H1 (cell line): ENCODE results near the gene TRPC4.

Source experiments
- HDAC6 ChIP-seq: IDR thresholded peaks from one replicate; pipeline ENCODE4 v1.7.1; 2012; ENCODE audit warnings: low read depth, mild to moderate bottlenecking, inconsistent platforms, low read length, moderate library complexity
- POLR2AphosphoS5 ChIP-seq: IDR thresholded peaks from 2 replicates; pipeline ENCODE4 v1.6.1; 2011; ENCODE audit warnings: low read depth, low read length
- TAF7 ChIP-seq: optimal IDR thresholded peaks from 2 replicates; pipeline ENCODE3; 2011; ENCODE audit warnings: low read depth, mild to moderate bottlenecking, inconsistent platforms, low read length, moderate library complexity, borderline replicate concordance
- YY1 ChIP-seq: IDR thresholded peaks from 2 replicates; pipeline ENCODE4 v1.6.1; 2011; ENCODE audit warnings: low read depth, mild to moderate bottlenecking, low read length
- ZNF274 ChIP-seq: IDR thresholded peaks from 2 replicates; pipeline ENCODE4 v1.7.0; 2012; ENCODE audit warnings: low read length, borderline replicate concordance; ENCODE audit errors: extremely low read depth
- TF ChIP-seq, protein P1 (sequence below), 3 experiments: IDR thresholded peaks; 1 replicate in 2 of 3; 2 replicates in 1 of 3; pipeline versions ENCODE4 v1.5.1 to v1.6.1; 2011; ENCODE audit warnings: low read length in 3 of 3, mild to moderate bottlenecking in 3 of 3, inconsistent platforms in 2 of 3, low read depth in 1 of 3, moderate library complexity in 1 of 3; ENCODE audit not compliant: insufficient read depth in 1 of 3; ENCODE audit errors: control extremely low read depth in 1 of 3
- TF ChIP-seq, protein P2 (sequence below): IDR thresholded peaks from 2 replicates; pipeline ENCODE4 v1.6.1; 2012; ENCODE audit warnings: inconsistent platforms

DNA sequence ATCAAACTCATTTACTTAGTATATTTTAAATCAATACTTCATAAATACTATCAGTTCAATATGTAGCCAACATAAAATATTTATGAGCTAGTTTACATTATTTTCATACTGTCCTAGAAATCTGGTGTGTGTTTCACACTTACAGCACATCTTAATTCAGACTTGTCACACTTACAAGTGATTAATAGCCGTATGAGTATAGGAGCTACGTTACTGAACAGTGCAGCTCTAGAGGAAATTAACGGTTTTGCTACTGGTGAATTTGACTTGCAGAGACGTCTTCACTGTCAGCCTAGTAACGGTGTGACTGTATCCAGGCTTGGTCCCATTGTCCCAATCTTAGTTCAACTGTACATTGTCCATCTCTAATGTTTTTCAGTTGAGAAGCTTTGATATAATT lies 237.3 kb downstream of the TRPC4 start:
- TF ChIP-seq, protein P1, sequence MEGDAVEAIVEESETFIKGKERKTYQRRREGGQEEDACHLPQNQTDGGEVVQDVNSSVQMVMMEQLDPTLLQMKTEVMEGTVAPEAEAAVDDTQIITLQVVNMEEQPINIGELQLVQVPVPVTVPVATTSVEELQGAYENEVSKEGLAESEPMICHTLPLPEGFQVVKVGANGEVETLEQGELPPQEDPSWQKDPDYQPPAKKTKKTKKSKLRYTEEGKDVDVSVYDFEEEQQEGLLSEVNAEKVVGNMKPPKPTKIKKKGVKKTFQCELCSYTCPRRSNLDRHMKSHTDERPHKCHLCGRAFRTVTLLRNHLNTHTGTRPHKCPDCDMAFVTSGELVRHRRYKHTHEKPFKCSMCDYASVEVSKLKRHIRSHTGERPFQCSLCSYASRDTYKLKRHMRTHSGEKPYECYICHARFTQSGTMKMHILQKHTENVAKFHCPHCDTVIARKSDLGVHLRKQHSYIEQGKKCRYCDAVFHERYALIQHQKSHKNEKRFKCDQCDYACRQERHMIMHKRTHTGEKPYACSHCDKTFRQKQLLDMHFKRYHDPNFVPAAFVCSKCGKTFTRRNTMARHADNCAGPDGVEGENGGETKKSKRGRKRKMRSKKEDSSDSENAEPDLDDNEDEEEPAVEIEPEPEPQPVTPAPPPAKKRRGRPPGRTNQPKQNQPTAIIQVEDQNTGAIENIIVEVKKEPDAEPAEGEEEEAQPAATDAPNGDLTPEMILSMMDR (IDR thresholded peaks at IDR 0.05; ENCODE audit: control extremely low read depth in 1 of 3, insufficient read depth in 1 of 3, low read depth in 1 of 3, low read length in 3 of 3): no peak
- TF ChIP-seq TAF7 (no peak), POLR2AphosphoS5 (no peak), HDAC6 (no peak), ZNF274 (no peak), YY1 (no peak)
- TF ChIP-seq, protein P2, sequence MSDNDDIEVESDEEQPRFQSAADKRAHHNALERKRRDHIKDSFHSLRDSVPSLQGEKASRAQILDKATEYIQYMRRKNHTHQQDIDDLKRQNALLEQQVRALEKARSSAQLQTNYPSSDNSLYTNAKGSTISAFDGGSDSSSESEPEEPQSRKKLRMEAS: no peak
